COLO829 (cell line): Measurements from ENCODE around the gene SBF2.

Experiments used
- DNase-seq: peaks from one replicate; pipeline ENCODE4 v3.0.0; 2012; ENCODE audit warnings: low spot score

Gene SBF2

GRCh38 chr11:9773524-9773923, 520.5 kb downstream of the SBF2 start:
- DNase-seq: no peak

DNA sequence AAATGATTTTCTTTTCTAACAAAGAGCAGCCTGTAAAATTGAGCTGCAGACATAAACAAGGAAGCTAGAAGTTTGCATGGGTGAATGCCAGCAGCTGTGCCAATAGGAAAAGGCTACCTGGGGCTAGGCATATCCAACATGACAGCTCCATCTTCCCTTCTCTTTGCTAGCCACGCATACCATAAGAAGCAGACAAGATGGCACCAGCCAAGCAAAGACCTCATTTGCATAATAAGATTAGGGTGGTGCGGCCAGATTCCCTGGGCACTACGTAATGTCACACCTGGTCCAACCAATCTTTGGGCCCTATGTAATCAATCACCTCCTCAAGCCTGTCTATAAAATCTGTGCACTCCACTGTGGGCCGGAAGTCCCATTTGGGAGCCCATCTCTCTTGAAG, 521.8 kb downstream of the SBF2 start:
- no peak for DNase-seq

GRCh38 chr11:9771071-9771511, 522.9 kb downstream of the SBF2 start:
- DNase-seq: no peak

DNA sequence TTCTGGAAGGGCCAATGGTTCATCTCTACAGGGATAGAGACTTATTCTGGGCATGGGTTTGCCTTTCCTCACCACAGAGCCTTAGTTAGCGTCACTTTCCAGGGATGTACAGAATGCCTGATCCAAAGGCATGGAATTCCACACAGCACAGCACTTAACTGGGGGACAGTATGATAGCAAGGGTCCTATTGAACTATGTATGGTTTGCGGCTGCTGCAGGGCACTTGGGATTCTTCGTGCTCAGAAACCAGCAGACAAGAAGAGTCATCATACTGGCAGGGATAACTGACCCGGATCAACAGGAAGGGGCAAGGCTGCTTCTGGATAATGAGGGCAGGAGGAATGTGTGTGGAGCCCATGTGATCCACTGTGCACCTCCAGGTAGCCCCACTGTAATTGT, 524.4 kb downstream of the SBF2 start:
- no peak for DNase-seq

DNA sequence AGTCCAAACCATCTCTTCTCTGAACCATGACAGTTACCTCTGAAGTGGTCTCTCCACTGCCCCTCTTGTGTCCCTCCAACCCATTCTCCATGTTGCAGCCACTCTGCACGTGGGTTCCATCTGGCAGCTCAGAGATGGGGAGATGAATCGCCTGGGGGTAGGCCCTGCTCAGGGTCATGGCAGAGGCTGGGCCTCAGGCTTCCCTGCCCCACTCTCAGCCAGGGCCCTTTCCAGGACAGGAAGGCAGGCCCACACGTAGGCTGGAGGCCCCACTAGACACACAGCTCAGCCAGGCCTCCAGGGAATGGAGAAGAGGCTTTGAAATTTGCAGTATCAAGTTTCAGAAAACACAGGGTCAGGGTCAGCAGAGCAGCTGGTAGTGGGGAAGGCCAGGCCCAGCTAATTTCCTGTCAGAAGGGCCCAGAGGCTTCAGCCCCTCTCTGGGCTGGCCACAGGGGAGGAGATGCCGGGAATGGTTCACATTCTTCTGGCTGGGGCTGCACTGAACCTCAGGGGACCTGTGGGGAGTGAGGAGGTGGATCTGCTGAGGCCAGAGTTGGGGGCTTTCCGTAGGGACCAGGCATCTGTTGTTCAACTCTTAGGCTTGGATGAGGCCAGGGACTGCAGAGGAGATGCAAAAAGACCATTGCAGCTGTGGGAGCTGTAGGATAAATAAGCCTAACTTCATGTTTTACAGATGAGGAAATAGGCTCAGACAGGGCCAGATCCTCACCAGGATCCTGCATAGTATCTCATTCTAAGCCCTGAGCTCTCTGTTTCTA, 528.5 kb downstream of the SBF2 start:
- no peak for DNase-seq

GRCh38 chr11:9763301-9763700, 530.7 kb downstream of the SBF2 start:
- no peak for DNase-seq

GRCh38 chr11:9762531-9762930, 531.5 kb downstream of the SBF2 start:
- no peak for DNase-seq

GRCh38 chr11:9761441-9761945, 532.5 kb downstream of the SBF2 start:
- DNase-seq: no peak

- DNase-seq: peak; percentile 66
Measured at GRCh38 chr11:9760193-9760575, 533.8 kb downstream of the SBF2 start.

GRCh38 chr11:9759519-9760192, 534.4 kb downstream of the SBF2 start:
- DNase-seq: peak; percentile 99

GRCh38 chr11:9758637-9759518, 535.1 kb downstream of the SBF2 start:
- DNase-seq: peak; percentile 64

DNA sequence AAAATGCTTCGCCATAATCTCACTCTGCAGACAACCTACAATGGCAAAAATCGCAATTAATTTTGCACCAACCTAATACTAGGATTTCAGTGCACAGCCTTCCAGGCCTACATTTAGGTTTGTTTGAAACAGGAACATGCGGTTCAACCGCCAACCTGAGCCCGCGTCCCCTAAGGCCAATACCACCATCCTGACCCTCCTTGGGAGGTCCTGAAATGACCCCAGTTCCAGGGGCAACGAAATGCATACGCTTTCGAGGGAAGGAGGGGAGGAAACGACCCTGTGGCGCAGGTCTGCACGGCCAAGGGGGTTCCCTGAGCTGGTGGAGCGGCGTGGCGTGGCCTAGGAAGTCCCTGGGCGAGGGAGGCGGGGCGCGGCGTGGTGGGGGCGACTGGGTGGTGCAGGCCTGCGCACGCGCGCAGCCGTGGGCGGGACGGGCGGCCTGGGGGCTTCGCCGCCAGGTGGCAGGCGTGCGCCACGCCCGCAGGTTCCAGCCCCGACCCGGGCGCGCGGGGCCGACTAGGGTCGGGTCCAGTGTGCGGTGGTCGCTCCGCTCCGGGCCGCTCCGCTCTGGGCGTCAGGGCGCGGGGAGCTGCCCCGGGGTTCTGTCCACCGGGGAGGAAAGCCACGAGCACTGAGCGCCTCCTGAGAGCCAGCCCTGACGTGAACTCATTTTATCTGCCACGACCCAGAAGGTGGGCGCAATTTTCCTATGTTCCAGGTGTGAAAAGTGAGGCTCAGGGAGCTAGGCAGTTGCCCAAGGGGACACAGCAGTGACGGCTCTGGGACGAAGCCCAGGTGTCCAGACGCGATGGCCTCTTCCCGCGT, 536.0 kb downstream of the SBF2 start:
- peak; percentile 91 for DNase-seq

- DNase-seq: no peak
Measured at GRCh38 chr11:9756878-9757277, 537.1 kb downstream of the SBF2 start.

- DNase-seq: no peak
Measured at GRCh38 chr11:9756461-9756860, 537.6 kb downstream of the SBF2 start.

- no peak for DNase-seq
Measured at GRCh38 chr11:9755561-9756185, 538.3 kb downstream of the SBF2 start.

- DNase-seq: no peak
Measured at GRCh38 chr11:9754010-9754471, 540.0 kb downstream of the SBF2 start.

- no peak for DNase-seq
Measured at GRCh38 chr11:9753021-9753420, 541.0 kb downstream of the SBF2 start.

GRCh38 chr11:9752091-9752490, 541.9 kb downstream of the SBF2 start:
- DNase-seq: no peak

DNA sequence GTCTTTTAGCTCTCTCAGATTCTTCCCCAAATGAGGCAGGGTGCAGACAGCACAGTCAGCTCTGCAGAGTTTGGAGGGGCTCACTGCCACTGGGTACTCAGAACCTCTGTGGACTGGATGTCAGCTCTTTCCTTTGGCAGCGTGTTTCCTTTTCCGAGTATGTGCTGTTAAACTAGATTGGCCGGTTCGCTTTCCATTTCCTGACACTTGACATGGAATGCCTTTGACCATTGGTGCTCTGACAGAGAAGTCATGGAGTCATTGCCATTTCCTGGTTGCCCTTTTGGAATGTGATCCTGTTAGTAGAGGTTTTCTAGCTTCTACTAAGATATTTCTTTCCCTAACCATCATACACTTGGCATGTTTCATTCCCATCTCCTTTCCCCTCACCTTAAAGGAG, 543.5 kb downstream of the SBF2 start:
- DNase-seq: no peak

DNA sequence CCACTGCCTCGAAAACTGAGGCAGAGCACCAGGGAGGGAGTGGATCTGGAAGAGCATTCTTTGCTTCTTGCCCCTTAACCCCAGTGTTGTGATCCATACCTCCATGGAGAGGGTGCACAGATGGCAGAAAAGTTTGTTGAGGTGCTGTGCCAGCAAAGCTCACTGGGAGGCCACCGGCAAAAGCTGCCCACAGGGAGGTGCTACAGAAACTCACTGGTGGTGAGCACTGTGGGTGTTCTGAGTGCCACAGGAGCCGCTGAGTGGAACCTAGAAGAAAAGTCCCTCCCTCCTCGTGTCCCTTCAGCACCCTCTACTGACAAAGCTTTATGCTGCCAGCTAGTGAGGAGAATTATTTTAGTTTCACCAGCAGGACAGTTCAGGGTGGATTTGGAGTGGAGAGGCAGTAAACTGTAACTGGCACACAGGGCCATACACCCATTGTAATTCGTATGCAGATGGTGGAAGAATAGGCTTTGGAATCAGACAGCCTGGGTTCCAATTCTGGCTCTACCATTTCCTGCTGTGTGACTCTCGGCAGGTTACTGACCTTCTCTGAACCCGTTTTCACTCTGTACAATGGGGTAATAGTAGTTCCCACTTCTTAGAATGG, 545.6 kb downstream of the SBF2 start:
- DNase-seq: peak; percentile 70

GRCh38 chr11:9747828-9748227, 546.2 kb downstream of the SBF2 start:
- no peak for DNase-seq
